Measurements from ENCODE around the gene HOXB5. TPM values are rescaled to one million over a fixed set of nuclear protein-coding genes. Genes with fewer than 3 reads are reported as not detected.

The HOXB5 gene
- total RNA-seq, 1 donor from 2014 or later, result 2.1 TPM

DNA sequence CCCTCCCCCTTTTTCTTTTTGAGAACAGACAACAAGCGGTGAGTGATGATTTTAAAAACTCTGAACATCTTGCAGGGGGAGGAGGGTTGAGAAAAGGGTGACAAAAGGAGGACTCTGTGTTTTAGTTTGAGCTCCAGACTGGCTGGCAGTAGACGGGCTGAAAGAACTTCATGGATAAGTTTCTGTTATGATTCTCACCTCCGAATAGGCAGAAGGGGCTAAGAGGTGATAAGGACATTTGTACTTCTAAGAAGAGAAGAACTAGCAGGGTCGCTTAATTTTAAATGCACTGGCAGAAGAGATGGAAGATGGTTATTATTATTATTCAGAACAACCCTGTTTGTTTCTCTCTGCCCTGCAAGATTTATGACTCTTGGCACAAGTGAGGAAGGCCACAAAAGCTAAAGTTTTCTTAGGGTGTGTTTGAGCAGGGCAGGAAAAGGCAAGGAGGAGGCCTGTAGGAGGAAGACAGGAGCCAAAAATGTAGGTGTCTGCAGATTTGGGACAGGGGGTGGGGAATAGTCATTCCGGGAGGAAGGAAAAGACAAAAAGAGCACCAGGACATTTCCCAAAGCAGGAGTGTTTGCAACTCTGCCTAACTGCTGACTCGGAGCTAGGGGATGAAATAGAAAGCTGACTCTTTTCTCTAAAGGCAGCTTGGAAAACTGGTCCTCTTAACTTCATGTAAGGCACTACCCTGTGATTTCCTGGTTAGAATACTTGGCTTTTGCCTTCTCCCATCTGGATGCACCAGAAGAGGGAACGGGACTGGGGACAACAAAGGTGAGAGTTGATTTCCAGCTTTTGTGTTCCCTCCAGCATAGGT is 36.8 kb downstream of the HOXB5 start:
- Mint-ChIP-seq H3K4me3 (ENCODE audit: low read depth) (peak overlapping the region; percentile 69), H3K27me3 (peaks cover 87% of the 10 kb centered on the region), H3K27ac (peak overlapping the region; percentile 46), H3K36me3 (ENCODE audit: insufficient read depth) (peaks cover 4% of the 10 kb centered on the region), H3K4me1 (ENCODE audit: low read depth) (peaks cover 60% of the 10 kb centered on the region), H3K9me3 (ENCODE audit: low read depth) (no peaks in the 10 kb centered on the region)
- no peak for DNase-seq (ENCODE audit: low spot score, unreplicated experiment)
- TF ChIP-seq, protein P1, sequence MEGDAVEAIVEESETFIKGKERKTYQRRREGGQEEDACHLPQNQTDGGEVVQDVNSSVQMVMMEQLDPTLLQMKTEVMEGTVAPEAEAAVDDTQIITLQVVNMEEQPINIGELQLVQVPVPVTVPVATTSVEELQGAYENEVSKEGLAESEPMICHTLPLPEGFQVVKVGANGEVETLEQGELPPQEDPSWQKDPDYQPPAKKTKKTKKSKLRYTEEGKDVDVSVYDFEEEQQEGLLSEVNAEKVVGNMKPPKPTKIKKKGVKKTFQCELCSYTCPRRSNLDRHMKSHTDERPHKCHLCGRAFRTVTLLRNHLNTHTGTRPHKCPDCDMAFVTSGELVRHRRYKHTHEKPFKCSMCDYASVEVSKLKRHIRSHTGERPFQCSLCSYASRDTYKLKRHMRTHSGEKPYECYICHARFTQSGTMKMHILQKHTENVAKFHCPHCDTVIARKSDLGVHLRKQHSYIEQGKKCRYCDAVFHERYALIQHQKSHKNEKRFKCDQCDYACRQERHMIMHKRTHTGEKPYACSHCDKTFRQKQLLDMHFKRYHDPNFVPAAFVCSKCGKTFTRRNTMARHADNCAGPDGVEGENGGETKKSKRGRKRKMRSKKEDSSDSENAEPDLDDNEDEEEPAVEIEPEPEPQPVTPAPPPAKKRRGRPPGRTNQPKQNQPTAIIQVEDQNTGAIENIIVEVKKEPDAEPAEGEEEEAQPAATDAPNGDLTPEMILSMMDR (IDR thresholded peaks at IDR 0.05; ENCODE audit: unreplicated experiment), result no peak

DNA sequence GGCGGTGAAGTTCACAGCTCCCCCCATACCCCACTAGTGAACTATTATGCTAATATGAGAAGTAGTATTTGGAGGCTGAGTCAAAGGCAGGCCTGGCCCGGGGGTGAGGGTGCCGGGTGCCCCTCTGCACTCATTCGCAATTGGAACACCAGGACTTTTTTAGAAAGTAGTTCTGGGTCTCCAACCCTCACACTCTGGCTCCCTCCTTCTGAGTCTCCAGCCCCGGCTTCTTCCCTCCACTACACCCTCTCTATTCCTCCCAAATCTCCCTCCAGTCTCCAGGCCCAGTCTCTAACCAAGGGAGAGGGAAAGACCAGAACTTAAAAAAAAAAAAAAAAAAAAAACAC is 37.4 kb downstream of the HOXB5 start:
- Mint-ChIP-seq H3K9me3 (ENCODE audit: low read depth) (no peaks in the 10 kb centered on the region), H3K36me3 (ENCODE audit: insufficient read depth) (peaks cover 4% of the 10 kb centered on the region), H3K27ac (peak overlapping the region; percentile 46), H3K27me3 (peaks cover 87% of the 10 kb centered on the region), H3K4me3 (ENCODE audit: low read depth) (peak overlapping the region; percentile 69), H3K4me1 (ENCODE audit: low read depth) (peaks cover 55% of the 10 kb centered on the region)
- DNase-seq (ENCODE audit: low spot score, unreplicated experiment), result no peak
- TF ChIP-seq, protein P1 (IDR thresholded peaks at IDR 0.05; ENCODE audit: unreplicated experiment), result no peak

DNA sequence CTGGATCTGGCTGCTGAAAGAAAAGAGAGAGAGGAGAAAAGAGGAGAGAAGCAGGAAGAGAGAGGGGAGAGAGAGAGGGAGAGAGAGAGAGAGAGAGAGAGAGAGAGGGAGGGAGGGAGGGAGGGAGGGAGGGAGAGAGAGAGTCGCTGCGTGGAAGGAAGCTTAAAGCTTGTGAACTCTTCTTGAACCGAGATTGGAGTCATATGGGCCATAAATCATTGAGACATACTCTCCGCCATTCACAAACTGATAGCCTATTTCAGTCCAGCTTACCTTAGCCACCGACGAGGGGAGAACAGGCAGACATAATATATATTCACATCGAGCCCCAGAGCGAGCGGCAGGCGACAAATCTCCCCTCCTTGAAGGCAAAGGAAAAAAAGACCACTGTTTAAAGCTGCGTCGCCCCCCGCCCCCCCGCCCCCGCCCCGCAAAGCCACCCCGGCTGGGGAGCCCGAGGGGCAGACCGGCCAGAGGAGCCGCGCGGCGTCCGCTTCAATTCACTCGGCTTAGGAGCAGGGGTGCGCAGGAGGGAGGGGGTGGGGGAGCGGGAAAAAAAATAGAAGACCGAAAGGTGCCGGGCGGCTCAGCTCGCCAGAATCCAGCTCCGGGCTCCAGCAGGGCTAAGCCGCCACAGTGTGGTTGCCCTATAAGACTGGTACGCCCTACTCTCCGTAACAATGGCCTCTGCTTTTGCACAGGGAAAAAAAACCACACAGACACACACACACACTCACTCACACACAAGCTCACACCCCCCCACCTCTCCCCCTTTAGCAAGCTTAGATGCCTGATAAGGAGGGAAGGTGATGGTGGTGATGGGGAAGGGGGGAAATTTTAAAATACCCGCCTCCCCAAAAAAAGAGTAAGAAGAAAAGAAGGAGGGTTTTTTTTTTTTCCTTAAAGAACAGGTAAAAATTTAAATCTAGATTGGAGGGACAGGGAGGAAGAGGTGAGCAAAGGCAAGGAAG is 38.0 kb downstream of the HOXB5 start:
- TF ChIP-seq, protein P1 (IDR thresholded peaks at IDR 0.05; ENCODE audit: unreplicated experiment), result no peak
- H3K27me3 Mint-ChIP-seq, result peaks cover 87% of the 10 kb centered on the region
- DNase-seq (ENCODE audit: low spot score, unreplicated experiment), result no peak
- peak overlapping the region; percentile 93 for H3K27ac Mint-ChIP-seq
- peaks cover 54% of the 10 kb centered on the region for H3K4me1 Mint-ChIP-seq (ENCODE audit: low read depth)
- H3K9me3 Mint-ChIP-seq (ENCODE audit: low read depth), result no peaks in the 10 kb centered on the region
- H3K36me3 Mint-ChIP-seq (ENCODE audit: insufficient read depth), result peaks cover 4% of the 10 kb centered on the region
- peak overlapping the region; percentile 82 for H3K4me3 Mint-ChIP-seq (ENCODE audit: low read depth)

DNA sequence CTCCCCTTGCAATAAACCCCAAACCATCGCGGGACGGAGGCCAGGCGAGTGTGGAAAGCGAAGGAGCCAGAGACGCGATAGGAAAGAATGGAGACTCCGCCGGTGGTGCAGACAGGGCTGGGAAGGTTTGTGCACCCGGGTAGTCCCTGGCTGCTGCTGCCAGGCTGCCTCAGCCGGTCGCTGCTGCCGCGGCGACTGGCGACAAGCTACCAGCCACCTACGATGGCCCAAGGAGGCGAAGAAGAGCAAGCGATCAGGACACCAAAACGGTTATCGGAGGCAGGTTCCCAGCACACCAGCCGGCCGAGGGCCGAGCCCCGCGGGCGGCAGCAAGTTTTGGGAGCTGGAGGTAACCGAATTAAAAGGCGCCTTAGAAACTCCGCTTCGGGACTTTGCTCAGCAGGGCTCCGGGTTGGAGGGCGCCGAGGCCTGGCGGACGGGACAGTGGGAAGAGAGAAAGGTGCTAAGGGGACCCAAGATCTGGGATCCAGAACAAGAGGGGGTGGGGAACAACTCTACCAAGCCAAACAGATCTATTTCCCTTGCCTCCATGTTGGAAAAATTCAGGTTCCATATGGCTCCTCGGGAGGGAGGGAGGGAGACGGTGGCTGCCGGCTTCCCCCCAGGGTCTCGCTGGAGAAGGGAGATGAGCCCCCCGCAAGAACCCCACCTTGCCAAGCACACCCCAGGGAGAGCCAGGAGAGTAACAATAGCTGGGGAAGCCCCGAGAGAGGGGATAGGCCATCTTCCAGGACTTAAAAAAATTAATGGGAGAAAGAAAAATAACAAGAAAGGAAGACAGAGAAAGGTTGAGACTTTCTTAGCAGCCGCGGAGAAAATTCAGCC is 38.9 kb downstream of the HOXB5 start:
- Mint-ChIP-seq H3K4me3 (ENCODE audit: low read depth) (peak overlapping the region; percentile 82), H3K27me3 (peaks cover 86% of the 10 kb centered on the region), H3K36me3 (ENCODE audit: insufficient read depth) (peaks cover 9% of the 10 kb centered on the region), H3K4me1 (ENCODE audit: low read depth) (peaks cover 47% of the 10 kb centered on the region), H3K27ac (peak overlapping the region; percentile 93), H3K9me3 (ENCODE audit: low read depth) (no peaks in the 10 kb centered on the region)
- DNase-seq (ENCODE audit: low spot score, unreplicated experiment), result no peak
- TF ChIP-seq, protein P1 (IDR thresholded peaks at IDR 0.05; ENCODE audit: unreplicated experiment), result no peak

Data from progenitor cell of endocrine pancreas (in vitro differentiated cells).